HK-2 (cell line): ENCODE results near the gene STX8.
"Not testable (repeated sequence)": the region's sequence is repeated elsewhere in the genome, so short reads cannot be mapped to it uniquely, and the experiment has no call there.

Experiments used
- DNase-seq: peaks from one replicate; pipeline ENCODE4 v3.0.0-alpha.2; 2018; ENCODE audit not compliant: unreplicated experiment

Gene STX8

GRCh38 chr17:9499041-9499440, 76.6 kb downstream of the STX8 start:
- DNase-seq: no peak

GRCh38 chr17:9498490-9498889, 77.1 kb downstream of the STX8 start:
- DNase-seq: no peak

- no peak for DNase-seq
Observed at GRCh38 chr17:9488556-9488955, 87.1 kb downstream of the STX8 start.

- DNase-seq: no peak
Observed at GRCh38 chr17:9487406-9487805, 88.2 kb downstream of the STX8 start.

- no peak for DNase-seq
Observed at GRCh38 chr17:9484789-9485188, 90.8 kb downstream of the STX8 start.

GRCh38 chr17:9479964-9480363, 95.7 kb downstream of the STX8 start:
- DNase-seq: no peak

GRCh38 chr17:9478889-9479288, 96.7 kb downstream of the STX8 start:
- DNase-seq: no peak

- DNase-seq: no peak
Observed at GRCh38 chr17:9475101-9475658, 100.4 kb downstream of the STX8 start.

- DNase-seq: peak; percentile 14
Observed at GRCh38 chr17:9473711-9474110, 101.9 kb downstream of the STX8 start.

GRCh38 chr17:9472541-9472940, 103.1 kb downstream of the STX8 start:
- peak; percentile 22 for DNase-seq

GRCh38 chr17:9472094-9472493, 103.5 kb downstream of the STX8 start:
- DNase-seq: peak; percentile 31

GRCh38 chr17:9470171-9470570, 105.4 kb downstream of the STX8 start:
- DNase-seq: no peak

GRCh38 chr17:9468937-9469336, 106.7 kb downstream of the STX8 start:
- no peak for DNase-seq

- DNase-seq: no peak
Observed at GRCh38 chr17:9468532-9468931, 107.1 kb downstream of the STX8 start.

- DNase-seq: no peak
Observed at GRCh38 chr17:9467518-9467917, 108.1 kb downstream of the STX8 start.

- no peak for DNase-seq
Observed at GRCh38 chr17:9465210-9465921, 110.3 kb downstream of the STX8 start.

GRCh38 chr17:9457005-9457404, 118.6 kb downstream of the STX8 start:
- no peak for DNase-seq

GRCh38 chr17:9456330-9456729, 119.3 kb downstream of the STX8 start:
- no peak for DNase-seq

- DNase-seq: no peak
Observed at GRCh38 chr17:9451934-9452333, 123.7 kb downstream of the STX8 start.

- DNase-seq: not testable (repeated sequence)
Observed at GRCh38 chr17:9447298-9447697, 128.3 kb downstream of the STX8 start.

- no peak for DNase-seq
Observed at GRCh38 chr17:9446528-9446927, 129.1 kb downstream of the STX8 start.

GRCh38 chr17:9445424-9445823, 130.2 kb downstream of the STX8 start:
- DNase-seq: no peak

GRCh38 chr17:9444687-9445086, 130.9 kb downstream of the STX8 start:
- no peak for DNase-seq

- no peak for DNase-seq
Observed at GRCh38 chr17:9443811-9444210, 131.8 kb downstream of the STX8 start.
